A673 (cell line): ENCODE results near the gene NEIL1. TPM values are rescaled to one million over a fixed set of nuclear protein-coding genes. Genes with fewer than 3 reads are reported as not detected.
"Not testable (repeated sequence)": the region's sequence is repeated elsewhere in the genome, so short reads cannot be mapped to it uniquely, and the experiment has no call there.

Source experiments
- BruUV-seq: library from RNA; stranded (reverse); fragments of 400-500 nt; replicated peaks from 2 replicates; lab custom pipeline; 2021; lab: Mats Ljungman, UMichigan
- CTCF ChIA-PET: fragments of 300-600 bp; sonication (Branson Sonifier 250); formaldehyde crosslinking; loops from one replicate; lab custom pipeline; 2022; ENCODE audit warnings: antibody characterized with exemption; lab: Charles Lee
- POLR2A ChIA-PET: fragments of 300-600 bp; sonication (Branson Sonifier 250); formaldehyde crosslinking; loops from one replicate; lab custom pipeline; 2022; ENCODE audit warnings: antibody characterized with exemption; ENCODE audit not compliant: low non-redundant PET; lab: Charles Lee
- DNase-seq: peaks from one replicate; pipeline ENCODE4 v3.0.0-alpha.2; 2015; ENCODE audit warnings: low spot score
- H3K27ac ChIP-seq: fragments of 200-600 bp; sonication (generic); 2 replicates; pipeline ENCODE4 v1.5.1; 2016; ENCODE audit warnings: mixed run types, low read depth, mild to moderate bottlenecking, mixed read lengths, antibody characterized with exemption, low read length; ENCODE audit not compliant: poor library complexity, severe bottlenecking
- H3K27me3 ChIP-seq: fragments of 200-600 bp; sonication (generic); replicated peaks from 2 replicates; pipeline ENCODE4 v1.6.1; 2017; ENCODE audit warnings: mixed run types, low read depth, mild to moderate bottlenecking, mixed read lengths, antibody characterized with exemption, low read length; ENCODE audit not compliant: insufficient read depth, poor library complexity
- H3K36me3 ChIP-seq: fragments of 200-600 bp; sonication (generic); 2 replicates; pipeline ENCODE4 v1.6.1; 2016; ENCODE audit warnings: mixed run types, mild to moderate bottlenecking, mixed read lengths, antibody characterized with exemption, low read length; ENCODE audit not compliant: insufficient read depth, poor library complexity, severe bottlenecking
- H3K4me1 ChIP-seq: fragments of 200-600 bp; sonication (generic); 2 replicates; pipeline ENCODE4 v1.6.1; 2017; ENCODE audit warnings: mixed run types, mild to moderate bottlenecking, mixed read lengths, antibody characterized with exemption, low read length; ENCODE audit not compliant: insufficient read depth, poor library complexity, severe bottlenecking
- H3K4me3 ChIP-seq: fragments of 200-600 bp; sonication (generic); 2 replicates; pipeline ENCODE4 v1.5.1; 2016; ENCODE audit warnings: low read depth, mixed run types, mild to moderate bottlenecking, mixed read lengths, low read length; ENCODE audit not compliant: poor library complexity, severe bottlenecking
- H3K9me3 ChIP-seq: fragments of 200-600 bp; sonication (generic); 2 replicates; pipeline ENCODE4 v1.6.1; 2016; ENCODE audit warnings: mixed run types, low read depth, mild to moderate bottlenecking, mixed read lengths, antibody characterized with exemption, low read length; ENCODE audit not compliant: poor library complexity, severe bottlenecking
- CTCF ChIP-seq: fragments of 300-800, 200-600 bp; sonication (generic); conservative IDR thresholded peaks from 2 replicates; pipeline ENCODE4 v1.5.1; 2017; ENCODE audit warnings: low read depth, mild to moderate bottlenecking, antibody characterized with exemption, low read length, moderate library complexity, mixed read lengths
- EZH2 ChIP-seq: fragments of 200-600 bp; sonication (generic); IDR thresholded peaks from 2 replicates; pipeline ENCODE4 v1.6.1; 2017; ENCODE audit warnings: borderline replicate concordance, low read depth, mild to moderate bottlenecking, mixed read lengths, antibody characterized with exemption, low read length; ENCODE audit not compliant: poor library complexity, severe bottlenecking
- intact Hi-C: fragments of 100-400 bp; cut with micrococcal nuclease; formaldehyde crosslinking; loops from one replicate; pipeline ENCODE4 v1.10.0; 2022; ENCODE audit not compliant: unreplicated experiment
- total RNA-seq: library from RNA; stranded (reverse); gene quantifications from 2 replicates; pipeline ENCODE4 v1.2.3, GENCODE V29; 2021

The NEIL1 gene
- total RNA-seq, 1 experiment from 2014 or later = 3.8 TPM

GRCh38 chr15:75314552-75315290, 32.1 kb upstream of the NEIL1 start:
- CTCF ChIA-PET = interaction anchor here (0.6 kb wide), 1 partner anchor 113 kb away, joined by 3 read pairs; the partner anchor contains the start of gene C15orf39
- Histone ChIP-seq H3K4me1 (no peaks in the 10 kb centered on the region), H3K36me3 (no peaks in the 10 kb centered on the region), H3K27ac (no peak overlapping the region), H3K27me3 (no peaks in the 10 kb centered on the region), H3K9me3 (no peaks in the 10 kb centered on the region), H3K4me3 (no peak overlapping the region)
- TF ChIP-seq CTCF (no peak), EZH2 (no peak)
- BruUV-seq = no TSS peak
- intact Hi-C loops = no loop called here
- DNase-seq = no peak
- POLR2A ChIA-PET = no interaction called here

DNA sequence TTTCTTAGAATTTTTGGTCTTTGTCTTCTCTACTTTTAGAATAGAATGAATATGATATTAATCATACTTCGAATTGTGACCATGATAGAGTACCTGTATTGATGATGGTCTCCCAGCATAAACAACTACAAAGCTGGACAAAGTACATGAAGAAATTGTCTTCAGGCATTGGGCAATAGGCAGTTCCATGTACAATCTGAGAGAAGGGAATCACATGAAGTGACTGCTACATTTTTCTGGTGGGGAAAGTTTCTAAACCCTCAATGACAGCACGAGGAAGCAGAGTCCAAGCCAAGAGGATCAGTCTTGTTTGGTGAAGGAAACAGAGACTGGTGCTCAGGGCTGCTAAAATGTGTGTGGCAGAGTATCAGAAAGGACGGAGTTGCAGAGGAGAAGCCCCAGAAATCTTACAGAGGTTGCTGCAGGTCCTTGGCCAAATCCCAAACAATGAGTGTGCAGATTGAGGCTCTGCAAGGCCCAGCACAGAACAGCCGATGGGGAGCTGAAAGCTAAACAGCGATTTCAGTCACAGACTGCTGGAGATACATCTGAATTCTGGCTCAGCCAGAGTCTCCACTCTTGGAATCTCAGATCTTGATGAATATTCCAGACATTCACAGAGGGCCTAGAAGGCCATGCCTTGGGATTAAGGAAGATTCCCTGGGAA, 27.5 kb upstream of the NEIL1 start:
- H3K4me1 ChIP-seq, H3K9me3 ChIP-seq, H3K4me3 ChIP-seq, CTCF ChIA-PET, intact Hi-C loops, H3K36me3 ChIP-seq, POLR2A ChIA-PET, DNase-seq, H3K27me3 ChIP-seq, BruUV-seq, H3K27ac ChIP-seq: not testable (repeated sequence)

GRCh38 chr15:75321711-75322110, 25.1 kb upstream of the NEIL1 start:
- ChIA-PET POLR2A (no interaction called here), CTCF (no interaction called here)
- TF ChIP-seq CTCF (no peak), EZH2 (no peak)
- Histone ChIP-seq H3K4me1 (no peaks in the 10 kb centered on the region), H3K36me3 (no peaks in the 10 kb centered on the region), H3K27me3 (no peaks in the 10 kb centered on the region), H3K27ac (no peak overlapping the region), H3K9me3 (no peaks in the 10 kb centered on the region), H3K4me3 (no peak overlapping the region)
- intact Hi-C loops = no loop called here
- BruUV-seq = no TSS peak
- no peak for DNase-seq
